Kidney epithelial cell (primary cell): ENCODE measurements around the gene TRIM25. TPM values are rescaled to one million over a fixed set of nuclear protein-coding genes. Genes with fewer than 3 reads are reported as not detected.

Experiments
- DNase-seq: peaks from one replicate; pipeline ENCODE4 v3.0.0-alpha.2; 2010; ENCODE audit warnings: low read depth
- H3K27me3 ChIP-seq: 2 replicates; pipeline ENCODE4 v1.6.0; 2011; ENCODE audit warnings: low read length; ENCODE audit not compliant: control insufficient read depth, insufficient read depth
- H3K36me3 ChIP-seq: 2 replicates; pipeline ENCODE4 v1.5.1; 2011; ENCODE audit warnings: low read length; ENCODE audit not compliant: control insufficient read depth, insufficient read depth
- H3K4me3 ChIP-seq: 2 replicates; pipeline ENCODE4 v1.5.1; 2011; ENCODE audit warnings: low read depth, mild to moderate bottlenecking, control low read depth, low read length
- total RNA-seq: library from RNA; depleted of rRNA; stranded (reverse); fragments of >200 nt; gene quantifications from 2 replicates; pipeline ENCODE4 v1.2.3, GENCODE V29; 2015
- TF ChIP-seq, protein P1 (sequence below): IDR thresholded peaks from 2 replicates; pipeline ENCODE4 v1.5.1; 2011; ENCODE audit warnings: mild to moderate bottlenecking, moderate library complexity, low read length, control low read depth, inconsistent platforms; ENCODE audit not compliant: insufficient read depth, poor library complexity, severe bottlenecking

TRIM25 gene
- total RNA-seq, 1 donor from 2014 or later: 97.1 TPM

DNA sequence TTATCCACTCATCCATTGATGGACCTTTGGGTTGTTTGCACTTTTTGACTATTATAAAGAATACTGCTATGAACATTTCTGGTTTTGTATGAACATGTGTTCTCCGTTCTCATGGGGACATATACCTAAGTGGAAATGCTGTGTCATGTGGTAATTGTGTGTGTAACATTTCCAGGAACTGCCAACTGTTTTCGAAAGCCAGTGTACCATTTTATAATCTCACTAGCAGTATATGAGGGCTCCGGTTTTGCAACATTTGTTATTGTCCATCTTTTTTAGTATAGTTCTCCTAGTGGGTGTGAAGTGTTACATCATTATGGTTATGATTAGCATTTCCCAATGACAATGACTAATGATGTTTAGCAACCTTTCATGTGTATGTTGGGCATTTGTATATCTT, 5.1 kb upstream of the TRIM25 start:
- Histone ChIP-seq H3K4me3 (no peak overlapping the region), H3K36me3 (no peaks in the 10 kb centered on the region), H3K27me3 (no peaks in the 10 kb centered on the region)
- TF ChIP-seq, protein P1, sequence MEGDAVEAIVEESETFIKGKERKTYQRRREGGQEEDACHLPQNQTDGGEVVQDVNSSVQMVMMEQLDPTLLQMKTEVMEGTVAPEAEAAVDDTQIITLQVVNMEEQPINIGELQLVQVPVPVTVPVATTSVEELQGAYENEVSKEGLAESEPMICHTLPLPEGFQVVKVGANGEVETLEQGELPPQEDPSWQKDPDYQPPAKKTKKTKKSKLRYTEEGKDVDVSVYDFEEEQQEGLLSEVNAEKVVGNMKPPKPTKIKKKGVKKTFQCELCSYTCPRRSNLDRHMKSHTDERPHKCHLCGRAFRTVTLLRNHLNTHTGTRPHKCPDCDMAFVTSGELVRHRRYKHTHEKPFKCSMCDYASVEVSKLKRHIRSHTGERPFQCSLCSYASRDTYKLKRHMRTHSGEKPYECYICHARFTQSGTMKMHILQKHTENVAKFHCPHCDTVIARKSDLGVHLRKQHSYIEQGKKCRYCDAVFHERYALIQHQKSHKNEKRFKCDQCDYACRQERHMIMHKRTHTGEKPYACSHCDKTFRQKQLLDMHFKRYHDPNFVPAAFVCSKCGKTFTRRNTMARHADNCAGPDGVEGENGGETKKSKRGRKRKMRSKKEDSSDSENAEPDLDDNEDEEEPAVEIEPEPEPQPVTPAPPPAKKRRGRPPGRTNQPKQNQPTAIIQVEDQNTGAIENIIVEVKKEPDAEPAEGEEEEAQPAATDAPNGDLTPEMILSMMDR: no peak
- DNase-seq: no peak

DNA sequence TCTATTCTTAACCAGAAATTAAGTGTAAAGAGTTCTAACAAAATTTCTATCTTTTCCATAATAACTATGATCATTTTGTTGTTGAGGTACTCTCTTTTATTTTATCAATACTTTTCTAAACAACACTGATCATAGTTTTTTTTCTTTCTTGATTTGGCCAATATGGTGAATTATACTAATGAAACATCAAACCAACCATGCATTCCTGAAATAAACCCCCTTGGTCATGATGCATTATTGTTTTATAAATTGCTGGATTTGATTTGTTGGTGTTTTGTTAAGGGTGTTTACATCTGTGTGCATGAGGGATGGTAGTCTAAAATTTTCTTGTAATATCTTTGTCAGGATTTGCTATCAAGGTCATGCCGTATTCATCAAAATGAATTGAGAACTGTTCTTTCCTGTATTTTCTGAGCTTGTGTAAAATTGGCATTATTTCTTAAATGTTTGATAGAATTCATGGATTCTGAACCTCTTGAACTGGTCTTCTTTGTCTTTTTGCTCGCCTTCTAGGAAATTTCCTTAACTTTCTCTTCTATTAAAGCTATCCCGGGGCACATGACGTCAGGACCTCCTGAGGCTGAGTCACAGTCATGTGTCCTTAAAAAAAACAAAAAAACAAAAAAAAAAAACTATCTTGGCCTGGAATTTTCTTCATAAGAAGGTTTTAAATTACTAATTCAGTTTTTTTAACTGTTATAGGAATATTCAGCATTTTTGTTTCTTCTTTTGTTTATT, 3.9 kb upstream of the TRIM25 start:
- Histone ChIP-seq H3K36me3 (no peaks in the 10 kb centered on the region), H3K27me3 (no peaks in the 10 kb centered on the region), H3K4me3 (no peak overlapping the region)
- TF ChIP-seq, protein P1: no peak
- DNase-seq: no peak

DNA sequence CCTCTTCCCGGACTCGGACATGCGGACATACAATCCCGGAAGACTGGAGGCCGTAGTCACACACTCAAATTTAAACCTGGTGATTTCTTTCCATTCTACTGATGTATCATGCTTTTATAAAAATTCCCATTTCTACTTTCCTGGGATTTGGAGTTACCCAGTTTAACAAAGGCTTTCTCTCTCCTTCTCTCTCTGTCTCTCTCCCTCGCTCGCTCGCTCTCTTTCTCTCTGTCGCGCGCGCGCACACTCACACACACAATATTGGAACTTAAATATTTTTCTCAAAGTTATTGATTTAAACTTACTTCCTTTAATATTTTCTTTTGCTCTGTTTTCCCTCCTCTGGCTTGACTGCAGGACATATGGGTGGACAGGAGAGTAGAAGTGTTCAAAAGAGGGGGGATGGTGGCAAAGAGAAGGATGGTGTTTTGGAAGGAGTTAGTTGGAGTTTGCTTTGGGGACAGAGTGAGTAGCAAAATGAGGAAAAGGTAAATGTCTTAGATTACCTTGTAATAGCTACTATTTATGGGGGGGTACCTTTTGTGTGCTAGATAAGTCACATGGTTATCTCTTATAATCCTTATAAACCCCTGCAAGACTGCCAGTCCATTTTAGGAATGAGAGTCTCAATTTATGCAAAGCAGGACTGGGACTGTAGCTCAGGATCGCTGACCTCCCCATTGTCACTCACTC, 878 bp upstream of the TRIM25 start:
- Histone ChIP-seq H3K27me3 (no peaks in the 10 kb centered on the region), H3K4me3 (peak overlapping the region; percentile 91), H3K36me3 (no peaks in the 10 kb centered on the region)
- TF ChIP-seq, protein P1: no peak
- DNase-seq: no peak

DNA sequence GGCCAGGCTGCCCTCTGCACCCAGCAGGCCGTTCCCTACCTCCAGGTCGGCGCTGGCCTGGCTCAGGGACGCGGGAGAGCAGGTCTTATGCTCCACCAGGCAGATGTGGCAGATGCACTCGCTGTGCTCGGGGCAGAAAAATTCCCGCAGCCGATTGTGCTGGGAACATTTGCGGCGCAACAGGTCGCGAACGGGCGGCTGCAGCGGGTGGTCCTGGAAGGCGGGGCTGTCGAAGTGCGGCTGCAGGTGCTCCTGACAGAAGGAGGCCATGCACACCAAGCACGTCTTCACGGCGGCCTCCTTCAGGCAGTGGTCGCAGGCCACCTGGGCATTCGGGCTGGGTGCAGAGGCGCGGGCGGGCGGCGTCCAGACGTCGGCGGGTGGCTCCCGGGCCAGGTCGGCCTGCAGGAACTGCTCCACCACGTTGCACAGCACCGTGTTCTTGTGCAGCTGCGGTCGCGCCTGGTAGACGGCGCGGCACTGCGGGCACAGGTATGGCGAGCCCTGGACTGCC, 439 bp downstream of the TRIM25 start:
- H3K27me3 ChIP-seq: no peaks in the 10 kb centered on the region
- peak overlapping the region; percentile 91 for H3K4me3 ChIP-seq
- H3K36me3 ChIP-seq: no peaks in the 10 kb centered on the region
- DNase-seq: no peak
- TF ChIP-seq, protein P1: no peak

DNA sequence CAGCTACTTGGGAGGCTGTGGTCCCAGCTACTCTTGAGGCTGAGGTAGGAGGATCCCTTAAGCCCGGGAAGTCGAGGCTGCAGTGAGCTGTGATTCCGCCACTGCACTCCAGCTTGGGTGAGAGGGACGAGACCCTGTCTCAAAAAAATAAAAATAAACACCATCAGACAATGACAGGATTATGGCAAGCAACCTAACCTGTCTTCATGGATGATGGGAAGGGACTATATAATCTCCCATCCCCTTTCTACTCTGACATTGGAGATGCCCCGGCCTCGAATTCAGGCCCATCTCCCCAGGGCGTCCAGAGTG, 893 bp downstream of the TRIM25 start:
- TF ChIP-seq, protein P1: no peak
- no peak for DNase-seq

More for the DNA sequence above, 893 bp downstream of the TRIM25 start:
- Histone ChIP-seq H3K36me3 (no peaks in the 10 kb centered on the region), H3K4me3 (peak overlapping the region; percentile 91), H3K27me3 (no peaks in the 10 kb centered on the region)
